Measurements from ENCODE around the gene FOXD1. TPM values are rescaled to one million over a fixed set of nuclear protein-coding genes. Genes with fewer than 3 reads are reported as not detected.

The FOXD1 gene
- total and polyA plus RNA-seq, 9 of the 15 experiments (the other 6 are each of a cell fraction or from before 2014, with no cell fraction given), result 0.03 to 0.40 (median 0.10) TPM; not detected in 4

- TF ChIP-seq RAD21 (CRISPR knock-in tag; conservative IDR thresholded peaks at IDR 0.05 in 1 of 2, IDR thresholded peaks at IDR 0.05 in 1 of 2), result peak in 1 of 2 experiments; percentile 30; a peak in 3 of 4 replicates
- TF ChIP-seq ZNF444 (CRISPR knock-in tag; IDR thresholded peaks at IDR 0.05), result no peak
- no peak for TF ChIP-seq BRF1 (IDR thresholded peaks at IDR 0.05; ENCODE audit: borderline replicate concordance, extremely low read depth, insufficient read length)
- TF ChIP-seq STAT5A (IDR thresholded peaks at IDR 0.05; ENCODE audit: borderline replicate concordance, low read length), result no peak; the same call in 1 of the 2 replicates
- TF ChIP-seq ETV1 (tag; conservative IDR thresholded peaks at IDR 0.05; ENCODE audit: low read depth), result 0 out of 2 replicates have a peak, but pooled peaks have one; percentile 7
- peak; percentile 31; the same call in 1 of the 2 replicates for TF ChIP-seq ATF7 (IDR thresholded peaks at IDR 0.05)
- TF ChIP-seq GTF3C2 (IDR thresholded peaks at IDR 0.05; ENCODE audit: borderline replicate concordance, extremely low read depth, insufficient read length), result no peak
- TF ChIP-seq PCBP1 (IDR thresholded peaks at IDR 0.05; ENCODE audit: low read depth, low read length, poor library complexity, severe bottlenecking), result no peak
- no peak for TF ChIP-seq ETV6 (IDR thresholded peaks at IDR 0.05; ENCODE audit: borderline replicate concordance in 1 of 2, low read depth in 2 of 2, low read length in 1 of 2)
- no peak for TF ChIP-seq ETV6 (CRISPR knock-in tag; IDR thresholded peaks at IDR 0.05; ENCODE audit: borderline replicate concordance)
- TF ChIP-seq KLF10 (CRISPR knock-in tag; IDR thresholded peaks at IDR 0.05), result no peak
- TF ChIP-seq TARDBP (IDR thresholded peaks at IDR 0.05), result no peak
- no peak for TF ChIP-seq GABPB1 (CRISPR knock-in tag; IDR thresholded peaks at IDR 0.05)
- no peak for TF ChIP-seq POLR2AphosphoS5 (IDR thresholded peaks at IDR 0.05; ENCODE audit: control insufficient read depth, insufficient read depth, low read depth, low read length)
- no peak for TF ChIP-seq THRB (CRISPR knock-in tag; conservative IDR thresholded peaks at IDR 0.05)
- TF ChIP-seq NUFIP1 (IDR thresholded peaks at IDR 0.05; ENCODE audit: partially characterized antibody), result no peak
- TF ChIP-seq HDAC6 (IDR thresholded peaks at IDR 0.05; ENCODE audit: low read depth, low read length), result no peak
- no peak for TF ChIP-seq TBL1XR1 (IDR thresholded peaks at IDR 0.05; ENCODE audit: low read length in 2 of 2)
- TF ChIP-seq KDM4B (IDR thresholded peaks at IDR 0.05; ENCODE audit: borderline replicate concordance in 2 of 2, low read depth in 1 of 2), result no peak
- TF ChIP-seq KLF16 (IDR thresholded peaks at IDR 0.05), result no peak
- no peak for TF ChIP-seq GTF2B (IDR thresholded peaks at IDR 0.05; ENCODE audit: extremely low read depth, insufficient read length)
These were observed 48.4 kb upstream of the FOXD1 start (continued) for GRCh38 chr5:73496984-73497457.

All from K562 (cell line).